HepG2 (cell line): ENCODE measurements around the gene CLDN10. TPM values are rescaled to one million over a fixed set of nuclear protein-coding genes. Genes with fewer than 3 reads are reported as not detected.

Source experiments
- CBX1 ChIP-seq: IDR thresholded peaks from one replicate; pipeline ENCODE4 v1.6.1; 2016; ENCODE audit warnings: antibody characterized with exemption, low read depth
- E2F1 ChIP-seq: sonication (generic); formaldehyde crosslinking; IDR thresholded peaks from 2 replicates; pipeline ENCODE4 v1.5.0; 2020; ENCODE audit warnings: missing genetic modification reagents
- FOXA1 ChIP-seq, 2 experiments: fragments of 450-650 bp in 1 of 2; sonication (generic) in 1 of 2; formaldehyde crosslinking in 1 of 2; IDR thresholded peaks; 2 replicates each; pipeline versions ENCODE4 v1.4.0 to v1.6.1; 2016 to 2020; ENCODE audit warnings: missing genetic modification reagents in 1 of 2
- FOXP4 ChIP-seq: sonication (generic); formaldehyde crosslinking; IDR thresholded peaks from 2 replicates; pipeline ENCODE4 v1.4.0; 2020; ENCODE audit warnings: missing genetic modification reagents
- KLF6 ChIP-seq: IDR thresholded peaks from 2 replicates; pipeline ENCODE4 v1.8.0; 2016; ENCODE audit warnings: missing biosample characterization, missing genetic modification reagents
- LCORL ChIP-seq, 2 experiments: fragments of 450-650 bp in 1 of 2; sonication (generic) in 1 of 2; formaldehyde crosslinking in 1 of 2; IDR thresholded peaks; 2 replicates each; pipeline versions ENCODE4 v1.5.0 to v1.6.1; 2017 to 2020; ENCODE audit warnings: antibody characterized with exemption in 1 of 2, missing genetic modification reagents in 1 of 2
- MEIS2 ChIP-seq: sonication (generic); formaldehyde crosslinking; IDR thresholded peaks from 2 replicates; pipeline ENCODE4 v1.9.0; 2021; ENCODE audit warnings: mild to moderate bottlenecking, missing genetic modification reagents
- SMC3 ChIP-seq: IDR thresholded peaks from 2 replicates; pipeline ENCODE4 v1.6.1; 2011; ENCODE audit warnings: low read length, improper control_type of control experiment
- SP4 ChIP-seq: sonication (generic); formaldehyde crosslinking; IDR thresholded peaks from 2 replicates; pipeline ENCODE4 v1.8.1; 2023; ENCODE audit warnings: mild to moderate bottlenecking, missing genetic modification reagents
- U2AF1 ChIP-seq: fragments of 200-400 bp; formaldehyde crosslinking; optimal IDR thresholded peaks from 2 replicates; pipeline ENCODE3; 2017; ENCODE audit warnings: mild to moderate bottlenecking, low read depth, low read length
- ZC3H4 ChIP-seq: sonication (generic); formaldehyde crosslinking; IDR thresholded peaks from 2 replicates; pipeline ENCODE4 v1.4.0; 2020; ENCODE audit warnings: missing genetic modification reagents, borderline replicate concordance
- ZKSCAN1 ChIP-seq: fragments of 150-350 bp; IDR thresholded peaks from 2 replicates; pipeline ENCODE4 v1.6.1; 2014; ENCODE audit warnings: low read length
- ZMAT3 ChIP-seq: sonication (generic); formaldehyde crosslinking; conservative IDR thresholded peaks from 2 replicates; pipeline ENCODE4 v1.7.0; 2021; ENCODE audit warnings: missing genetic modification reagents
- ZNF276 ChIP-seq: sonication (generic); formaldehyde crosslinking; IDR thresholded peaks from 2 replicates; pipeline ENCODE4 v1.4.0; 2020; ENCODE audit warnings: mild to moderate bottlenecking, low read depth, missing genetic modification reagents
- ZNF343 ChIP-seq: sonication (generic); formaldehyde crosslinking; IDR thresholded peaks from 2 replicates; pipeline ENCODE4 v1.4.0; 2020; ENCODE audit warnings: mild to moderate bottlenecking, missing genetic modification reagents
- ZNF773 ChIP-seq: sonication (generic); formaldehyde crosslinking; IDR thresholded peaks from 2 replicates; pipeline ENCODE4 v1.4.0; 2020; ENCODE audit warnings: missing genetic modification reagents, borderline replicate concordance
- ZSCAN31 ChIP-seq: sonication (generic); formaldehyde crosslinking; IDR thresholded peaks from 2 replicates; pipeline ENCODE4 v1.5.0; 2020; ENCODE audit warnings: low read depth, mild to moderate bottlenecking, missing genetic modification reagents
- polyA plus RNA-seq, 8 experiments: library from polyadenylated mRNA; depleted of rRNA in 3 of 8; stranded (reverse) in 7 of 8; unstranded in 1 of 8; fragments of >200 nt; fragmentation: Illumina TruSeq in 4 of 8; extraction: Trizol in 4 of 8; gene quantifications; 2 replicates each; pipeline versions ENCODE4 v1.2.1 to v1.2.3, GENCODE V29; 2011 to 2016; ENCODE audit warnings: low read depth in 4 of 8, missing spikeins in 1 of 8, mixed read lengths in 1 of 8; ENCODE audit not compliant: insufficient read depth in 1 of 8
- total RNA-seq, 5 experiments: library from RNA; depleted of rRNA; stranded (reverse); fragments of >200 nt; fragmentation: Illumina TruSeq; extraction: Trizol; gene quantifications; 2 replicates each; pipeline ENCODE4 v1.2.3, GENCODE V29; 2016; ENCODE audit warnings: low read depth in 1 of 5
- TF ChIP-seq, protein P1 (sequence below): sonication (generic); formaldehyde crosslinking; IDR thresholded peaks from 2 replicates; pipeline ENCODE4 v1.9.0; 2021; ENCODE audit warnings: missing genetic modification reagents, mild to moderate bottlenecking, borderline replicate concordance
- TF ChIP-seq, protein P2 (sequence below): sonication (generic); formaldehyde crosslinking; IDR thresholded peaks from 2 replicates; pipeline ENCODE4 v1.4.0; 2020; ENCODE audit warnings: missing genetic modification reagents
- TF ChIP-seq, protein P3 (sequence below): sonication (generic); formaldehyde crosslinking; IDR thresholded peaks from 2 replicates; pipeline ENCODE4 v1.4.0; 2020; ENCODE audit warnings: missing genetic modification reagents

CLDN10 gene
- total and polyA plus RNA-seq, 2 of the 13 experiments (the other 11 are each of a cell fraction or from before 2014, with no cell fraction given), result not detected

DNA sequence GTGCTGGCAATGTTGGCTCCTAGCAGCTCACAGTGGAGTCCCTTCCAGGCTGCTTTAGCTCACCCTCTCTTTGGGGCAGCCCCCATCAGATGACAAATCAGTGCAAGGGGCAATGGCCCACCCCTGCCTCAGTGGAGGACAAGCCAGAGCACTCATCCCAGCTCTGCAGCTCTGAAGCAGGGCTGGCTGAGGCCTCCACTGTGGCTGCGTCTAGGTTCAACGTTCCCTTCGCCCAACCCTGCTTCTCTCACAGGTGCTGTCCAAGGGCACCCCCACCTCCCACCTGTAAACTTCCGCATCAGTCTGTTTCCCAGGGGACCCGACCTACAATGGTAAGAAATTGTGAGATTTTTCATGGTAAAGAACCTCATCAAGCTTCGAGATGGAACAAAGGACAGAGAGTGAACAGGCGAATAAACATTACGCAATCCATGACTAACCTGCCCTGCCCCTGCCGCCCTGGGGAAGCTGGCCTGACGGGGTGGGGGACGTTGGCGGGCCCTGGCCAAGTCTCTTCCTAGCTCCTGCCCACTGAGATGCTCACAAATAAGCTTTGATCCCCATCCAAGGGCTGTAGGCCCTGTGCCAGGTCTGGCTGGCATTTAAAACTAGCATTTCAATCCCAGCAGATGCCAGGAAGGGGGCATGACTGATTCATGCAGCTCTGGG is 51.5 kb downstream of the CLDN10 start (continued):
- TF ChIP-seq E2F1 (CRISPR knock-in tag), result no peak
- TF ChIP-seq, protein P1, sequence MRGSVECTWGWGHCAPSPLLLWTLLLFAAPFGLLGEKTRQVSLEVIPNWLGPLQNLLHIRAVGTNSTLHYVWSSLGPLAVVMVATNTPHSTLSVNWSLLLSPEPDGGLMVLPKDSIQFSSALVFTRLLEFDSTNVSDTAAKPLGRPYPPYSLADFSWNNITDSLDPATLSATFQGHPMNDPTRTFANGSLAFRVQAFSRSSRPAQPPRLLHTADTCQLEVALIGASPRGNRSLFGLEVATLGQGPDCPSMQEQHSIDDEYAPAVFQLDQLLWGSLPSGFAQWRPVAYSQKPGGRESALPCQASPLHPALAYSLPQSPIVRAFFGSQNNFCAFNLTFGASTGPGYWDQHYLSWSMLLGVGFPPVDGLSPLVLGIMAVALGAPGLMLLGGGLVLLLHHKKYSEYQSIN (CRISPR knock-in tag), result no peak
- TF ChIP-seq ZC3H4 (CRISPR knock-in tag), result no peak
- no peak for TF ChIP-seq MEIS2 (CRISPR knock-in tag)
- peak; percentile 39; the same call in 1 of the 2 replicates for TF ChIP-seq SMC3
- no peak for TF ChIP-seq U2AF1
- peak; percentile 82; the same call in 1 of the 2 replicates for TF ChIP-seq ZNF343 (CRISPR knock-in tag)
- no peak for TF ChIP-seq SP4 (CRISPR knock-in tag)
- TF ChIP-seq ZNF773 (CRISPR knock-in tag), result no peak
- no peak for TF ChIP-seq LCORL (IDR thresholded peaks at IDR 0.05)
- no peak for TF ChIP-seq LCORL (CRISPR knock-in tag; IDR thresholded peaks at IDR 0.05)
- TF ChIP-seq, protein P2, sequence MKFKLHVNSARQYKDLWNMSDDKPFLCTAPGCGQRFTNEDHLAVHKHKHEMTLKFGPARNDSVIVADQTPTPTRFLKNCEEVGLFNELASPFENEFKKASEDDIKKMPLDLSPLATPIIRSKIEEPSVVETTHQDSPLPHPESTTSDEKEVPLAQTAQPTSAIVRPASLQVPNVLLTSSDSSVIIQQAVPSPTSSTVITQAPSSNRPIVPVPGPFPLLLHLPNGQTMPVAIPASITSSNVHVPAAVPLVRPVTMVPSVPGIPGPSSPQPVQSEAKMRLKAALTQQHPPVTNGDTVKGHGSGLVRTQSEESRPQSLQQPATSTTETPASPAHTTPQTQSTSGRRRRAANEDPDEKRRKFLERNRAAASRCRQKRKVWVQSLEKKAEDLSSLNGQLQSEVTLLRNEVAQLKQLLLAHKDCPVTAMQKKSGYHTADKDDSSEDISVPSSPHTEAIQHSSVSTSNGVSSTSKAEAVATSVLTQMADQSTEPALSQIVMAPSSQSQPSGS (CRISPR knock-in tag), result no peak
- TF ChIP-seq CBX1, result no peak
- no peak for TF ChIP-seq FOXA1 (IDR thresholded peaks at IDR 0.05)
- peak; percentile 49; the same call in 1 of the 2 replicates for TF ChIP-seq FOXA1 (CRISPR knock-in tag; IDR thresholded peaks at IDR 0.05)
- no peak for TF ChIP-seq ZNF276
- TF ChIP-seq ZKSCAN1, result no peak
- TF ChIP-seq FOXP4 (CRISPR knock-in tag), result 0 out of 2 replicates have a peak, but pooled peaks have one; percentile 17
- no peak for TF ChIP-seq KLF6 (CRISPR knock-in tag)
- TF ChIP-seq, protein P3, sequence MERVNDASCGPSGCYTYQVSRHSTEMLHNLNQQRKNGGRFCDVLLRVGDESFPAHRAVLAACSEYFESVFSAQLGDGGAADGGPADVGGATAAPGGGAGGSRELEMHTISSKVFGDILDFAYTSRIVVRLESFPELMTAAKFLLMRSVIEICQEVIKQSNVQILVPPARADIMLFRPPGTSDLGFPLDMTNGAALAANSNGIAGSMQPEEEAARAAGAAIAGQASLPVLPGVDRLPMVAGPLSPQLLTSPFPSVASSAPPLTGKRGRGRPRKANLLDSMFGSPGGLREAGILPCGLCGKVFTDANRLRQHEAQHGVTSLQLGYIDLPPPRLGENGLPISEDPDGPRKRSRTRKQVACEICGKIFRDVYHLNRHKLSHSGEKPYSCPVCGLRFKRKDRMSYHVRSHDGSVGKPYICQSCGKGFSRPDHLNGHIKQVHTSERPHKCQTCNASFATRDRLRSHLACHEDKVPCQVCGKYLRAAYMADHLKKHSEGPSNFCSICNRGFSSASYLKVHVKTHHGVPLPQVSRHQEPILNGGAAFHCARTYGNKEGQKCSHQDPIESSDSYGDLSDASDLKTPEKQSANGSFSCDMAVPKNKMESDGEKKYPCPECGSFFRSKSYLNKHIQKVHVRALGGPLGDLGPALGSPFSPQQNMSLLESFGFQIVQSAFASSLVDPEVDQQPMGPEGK (CRISPR knock-in tag), result peak; percentile 91
- TF ChIP-seq ZSCAN31 (CRISPR knock-in tag), result no peak
- TF ChIP-seq ZMAT3 (CRISPR knock-in tag), result no peak
